Thymus (tissue), 11 donors: ENCODE measurements around the gene TM7SF2. TPM values are rescaled to one million over a fixed set of nuclear protein-coding genes. Genes with fewer than 3 reads are reported as not detected.

Source experiments
- DNase-seq, 9 donors: peaks; one replicate each; pipeline ENCODE4 v3.0.0-alpha.2; 2013; ENCODE audit warnings: low spot score in 9 of 9, low read depth in 6 of 9, missing footprints in 1 of 9
- H3K27ac ChIP-seq, 2 donors: one replicate each; pipeline ENCODE4 v1.5.1; 2013; ENCODE audit warnings: control low read depth in 1 of 2, low read depth in 1 of 2, low read length in 1 of 2, mild to moderate bottlenecking in 1 of 2, moderate library complexity in 1 of 2
- H3K27me3 ChIP-seq, 2 donors: one replicate each; pipeline ENCODE4 v1.5.1; 2013; ENCODE audit warnings: low read length in 1 of 2; ENCODE audit not compliant: control insufficient read depth in 2 of 2, insufficient read depth in 1 of 2
- H3K36me3 ChIP-seq, 2 donors: one replicate each; pipeline ENCODE4 v1.5.1; 2013; ENCODE audit warnings: low read length in 1 of 2, mild to moderate bottlenecking in 1 of 2, moderate library complexity in 1 of 2; ENCODE audit not compliant: control insufficient read depth in 2 of 2, insufficient read depth in 2 of 2
- H3K4me1 ChIP-seq, 2 donors: one replicate each; pipeline ENCODE4 v1.5.1; 2013; ENCODE audit warnings: low read length in 2 of 2; ENCODE audit not compliant: control insufficient read depth in 2 of 2, insufficient read depth in 2 of 2
- H3K4me3 ChIP-seq, 2 donors: one replicate each; pipeline ENCODE4 v1.5.1; 2013; ENCODE audit warnings: low read length in 2 of 2, control low read depth in 1 of 2, mild to moderate bottlenecking in 1 of 2
- H3K9me3 ChIP-seq, 2 donors: one replicate each; pipeline ENCODE4 v1.5.1; 2013; ENCODE audit warnings: low read length in 1 of 2, mild to moderate bottlenecking in 1 of 2; ENCODE audit not compliant: control insufficient read depth in 2 of 2, insufficient read depth in 1 of 2
- WGBS: extraction: QIAGEN DNeasy Blood & Tissue Kit; methylation state at CpG from one replicate; pipeline ENCODE4 v1.1.7; 2013; 5-methylcytosine and 5-hydroxymethylcytosine counted together
- polyA plus RNA-seq: library from polyadenylated mRNA; stranded (reverse); fragments of 200-250 nt; gene quantifications from one replicate; pipeline ENCODE4 v1.2.3, GENCODE V29; 2013
- total RNA-seq: library from RNA; stranded (reverse); fragments of 120-200 nt; gene quantifications from one replicate; pipeline ENCODE4 v1.2.4, GENCODE V29; 2013
- donor health status: healthy.

The TM7SF2 gene
- total and polyA plus RNA-seq, 2 donors = 16.1 to 35.8 TPM

GRCh38 chr11:65100674-65101350, 10.9 kb upstream of the TM7SF2 start:
- Histone ChIP-seq H3K4me1 (peaks cover 7 to 15% of the 10 kb centered on the region in 2 donors), H3K4me3 (no peak overlapping the region), H3K27ac (no peak overlapping the region), H3K9me3 (no peaks in the 10 kb centered on the region), H3K36me3 (peaks cover 22 to 40% of the 10 kb centered on the region in 2 donors), H3K27me3 (no peaks in the 10 kb centered on the region)
- WGBS = 98% methylated on average over 6 of the region's 6 CpGs
- DNase-seq = no peak

- H3K4me3 ChIP-seq = no peak overlapping the region
- peaks cover 0 to 3% of the 10 kb centered on the region in 2 donors for H3K4me1 ChIP-seq
- DNase-seq = no peak
- H3K9me3 ChIP-seq = no peaks in the 10 kb centered on the region
- no peaks in the 10 kb centered on the region for H3K27me3 ChIP-seq
- 95% methylated on average over 8 of the region's 8 CpGs for WGBS
- no peak overlapping the region for H3K27ac ChIP-seq
- H3K36me3 ChIP-seq = peaks cover 24 to 45% of the 10 kb centered on the region in 2 donors
Observed at GRCh38 chr11:65102142-65103095, 9.3 kb upstream of the TM7SF2 start.

- no peak overlapping the region for H3K4me3 ChIP-seq
- H3K9me3 ChIP-seq = no peaks in the 10 kb centered on the region
- H3K27ac ChIP-seq = no peak overlapping the region
- no peak for DNase-seq
- H3K36me3 ChIP-seq = peaks cover 25 to 47% of the 10 kb centered on the region in 2 donors
- no peaks in the 10 kb centered on the region for H3K4me1 ChIP-seq
- no peaks in the 10 kb centered on the region for H3K27me3 ChIP-seq
Observed at GRCh38 chr11:65103476-65103875, 8.2 kb upstream of the TM7SF2 start.

GRCh38 chr11:65104628-65105027, 7.0 kb upstream of the TM7SF2 start:
- Histone ChIP-seq H3K4me1 (no peaks in the 10 kb centered on the region), H3K27ac (no peak overlapping the region), H3K36me3 (peaks cover 36 to 56% of the 10 kb centered on the region in 2 donors), H3K27me3 (no peaks in the 10 kb centered on the region), H3K4me3 (no peak overlapping the region), H3K9me3 (no peaks in the 10 kb centered on the region)
- no peak for DNase-seq
- WGBS = 98% methylated on average over 4 of the region's 4 CpGs

- H3K4me3 ChIP-seq = no peak overlapping the region
- no peak overlapping the region for H3K27ac ChIP-seq
- DNase-seq = no peak
- H3K4me1 ChIP-seq = peaks cover 5 to 22% of the 10 kb centered on the region in 2 donors
- peaks cover 35 to 59% of the 10 kb centered on the region in 2 donors for H3K36me3 ChIP-seq
- 99% methylated on average over 15 of the region's 15 CpGs for WGBS
- H3K27me3 ChIP-seq = no peaks in the 10 kb centered on the region
- H3K9me3 ChIP-seq = peaks cover 0 to 2% of the 10 kb centered on the region in 2 donors
Observed at GRCh38 chr11:65107078-65107477, 4.6 kb upstream of the TM7SF2 start.

- H3K4me1 ChIP-seq = peaks cover 8 to 29% of the 10 kb centered on the region in 2 donors
- H3K4me3 ChIP-seq = no peak overlapping the region
- peaks cover 0 to 8% of the 10 kb centered on the region in 2 donors for H3K9me3 ChIP-seq
- DNase-seq = no peak
- WGBS = 98% methylated on average over 52 of the region's 52 CpGs
- H3K27ac ChIP-seq = no peak overlapping the region
- peaks cover 0 to 3% of the 10 kb centered on the region in 2 donors for H3K27me3 ChIP-seq
- H3K36me3 ChIP-seq = peaks cover 31 to 54% of the 10 kb centered on the region in 2 donors
Observed at GRCh38 chr11:65107751-65108468, 3.8 kb upstream of the TM7SF2 start.

- Histone ChIP-seq H3K27me3 (peaks cover 0 to 3% of the 10 kb centered on the region in 2 donors), H3K9me3 (peaks cover 0 to 9% of the 10 kb centered on the region in 2 donors), H3K4me1 (peaks cover 14 to 36% of the 10 kb centered on the region in 2 donors), H3K4me3 (no peak overlapping the region), H3K27ac (no peak overlapping the region), H3K36me3 (peaks cover 30 to 51% of the 10 kb centered on the region in 2 donors)
- no peak for DNase-seq
- WGBS = 98% methylated on average over 38 of the region's 38 CpGs
Observed at GRCh38 chr11:65108469-65109123, 3.1 kb upstream of the TM7SF2 start.

GRCh38 chr11:65109231-65110198, 2.2 kb upstream of the TM7SF2 start:
- Histone ChIP-seq H3K27ac (no peak overlapping the region), H3K9me3 (peaks cover 0 to 9% of the 10 kb centered on the region in 2 donors), H3K27me3 (peaks cover 0 to 3% of the 10 kb centered on the region in 2 donors), H3K4me3 (no peak overlapping the region), H3K36me3 (peaks cover 30 to 46% of the 10 kb centered on the region in 2 donors), H3K4me1 (peaks cover 14 to 39% of the 10 kb centered on the region in 2 donors)
- 97% methylated on average over 36 of the region's 36 CpGs for WGBS
- no peak for DNase-seq
